ENCODE results near the gene RRH.
"Not testable (repeated sequence)": the region's sequence is repeated elsewhere in the genome, so short reads cannot be mapped to it uniquely, and the experiment has no call there.

RRH gene, protein sequence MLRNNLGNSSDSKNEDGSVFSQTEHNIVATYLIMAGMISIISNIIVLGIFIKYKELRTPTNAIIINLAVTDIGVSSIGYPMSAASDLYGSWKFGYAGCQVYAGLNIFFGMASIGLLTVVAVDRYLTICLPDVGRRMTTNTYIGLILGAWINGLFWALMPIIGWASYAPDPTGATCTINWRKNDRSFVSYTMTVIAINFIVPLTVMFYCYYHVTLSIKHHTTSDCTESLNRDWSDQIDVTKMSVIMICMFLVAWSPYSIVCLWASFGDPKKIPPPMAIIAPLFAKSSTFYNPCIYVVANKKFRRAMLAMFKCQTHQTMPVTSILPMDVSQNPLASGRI

GRCh38 chr4:109827672-109828071 is at the start of gene RRH:
TSS of gene RRH (plus strand) at chr4:109827972. CDS start at chr4:109828028, 56 bp downstream.
- DNase-seq (ENCODE audit: low read depth), result no peak

DNA sequence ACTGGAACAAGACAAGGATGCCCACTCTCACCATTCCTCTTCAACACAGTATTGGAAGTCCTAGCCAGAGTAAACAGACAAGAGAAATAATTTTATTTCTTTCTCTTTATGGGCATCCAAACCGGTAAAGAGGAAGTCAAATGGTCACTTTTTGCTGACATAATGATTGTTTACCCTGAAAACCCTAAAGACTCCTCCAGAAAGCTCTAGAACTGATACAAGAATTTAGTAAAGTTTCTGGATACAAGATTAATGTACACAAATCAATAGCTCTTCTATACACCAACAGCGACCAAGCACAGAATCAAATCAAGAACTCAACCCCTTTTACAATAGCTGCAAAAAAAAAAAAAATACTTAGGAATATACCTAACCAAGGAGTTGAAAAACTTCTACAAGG is 45.7 kb upstream of the RRH start:
- DNase-seq (ENCODE audit: low read depth), result not testable (repeated sequence)

DNA sequence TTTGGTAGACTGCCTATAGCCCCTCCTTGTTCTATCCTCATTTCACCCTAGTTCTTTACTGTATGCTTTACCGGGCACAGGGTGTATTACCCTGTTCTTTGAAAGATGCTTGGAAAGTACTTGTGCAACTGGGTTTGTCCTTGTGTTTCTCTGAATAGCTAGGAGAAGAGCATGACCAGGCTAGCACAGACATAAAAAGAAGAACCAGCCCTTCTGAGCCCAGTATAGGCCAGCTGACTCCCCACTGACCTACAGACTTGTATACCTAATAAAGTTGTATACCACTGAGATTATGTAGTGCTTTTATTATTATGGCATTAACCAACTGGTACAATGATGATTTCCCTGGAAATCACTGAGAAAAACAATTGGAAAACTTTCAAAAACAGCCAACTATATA is 40.9 kb upstream of the RRH start:
- DNase-seq (ENCODE audit: low read depth), result no peak

- DNase-seq (ENCODE audit: low read depth), result no peak
These were observed 40.0 kb upstream of the RRH start for GRCh38 chr4:109787807-109788206.

GRCh38 chr4:109795059-109795458 is 32.7 kb upstream of the RRH start:
- DNase-seq (ENCODE audit: low read depth), result no peak

DNA sequence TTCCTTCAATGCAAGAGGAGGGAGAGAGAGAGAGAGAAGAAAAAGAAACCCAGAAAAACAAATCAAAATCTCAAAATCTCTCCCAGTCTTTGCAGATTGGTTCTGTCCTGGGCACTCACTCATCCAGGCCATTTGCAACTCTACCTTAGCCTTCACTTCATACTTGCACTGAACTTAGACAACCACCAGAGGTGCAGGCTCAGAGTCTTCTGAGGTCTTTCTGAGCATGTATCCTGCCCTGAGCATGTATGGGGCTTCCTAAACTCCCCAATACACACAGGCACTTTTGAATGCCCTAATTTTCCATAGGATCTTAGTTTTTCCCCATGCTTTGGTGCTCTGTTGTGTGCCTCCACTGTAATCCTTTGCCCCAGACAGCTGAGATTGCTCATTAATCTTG is 28.9 kb upstream of the RRH start:
- no peak for DNase-seq (ENCODE audit: low read depth)

DNA sequence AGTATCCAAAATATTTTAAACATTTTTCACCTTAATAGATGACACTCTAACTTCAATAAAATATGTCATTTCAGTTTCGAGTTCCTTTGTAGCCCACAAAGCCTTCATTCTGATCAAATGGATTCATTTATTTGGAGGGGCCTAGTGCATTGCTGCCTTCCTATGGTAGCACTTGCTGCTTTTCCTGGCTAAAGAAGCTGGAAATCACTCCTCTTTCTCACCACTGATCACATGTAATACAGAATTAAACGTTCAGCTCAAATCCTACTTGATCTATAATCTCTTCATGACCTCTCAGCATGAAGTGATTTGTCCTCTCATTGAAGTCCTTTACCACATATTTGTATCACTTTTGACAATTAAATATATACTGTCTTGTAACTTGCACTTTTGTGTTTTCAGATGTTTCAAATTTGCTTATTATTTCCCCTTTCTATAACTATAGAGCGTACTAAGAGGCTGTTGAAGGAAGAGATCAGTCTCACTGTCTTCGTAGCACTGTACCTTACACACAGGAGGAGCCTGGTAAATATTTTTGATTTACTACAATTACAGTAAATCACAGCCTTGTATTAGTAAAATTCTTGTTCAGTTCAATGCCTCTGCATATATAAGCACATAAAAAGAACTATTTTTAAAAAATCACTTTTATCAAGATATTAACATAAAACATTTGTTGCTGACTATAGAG is 26.5 kb upstream of the RRH start:
- DNase-seq (ENCODE audit: low read depth), result no peak

GRCh38 chr4:109801895-109802319 is 25.9 kb upstream of the RRH start, which contains the start of gene CFI:
TSS of gene CFI (minus strand) at chr4:109801999. CDS start at chr4:109801971, 28 bp downstream.
- no peak for DNase-seq (ENCODE audit: low read depth)

GRCh38 chr4:109803924-109804571 is 23.7 kb upstream of the RRH start:
- DNase-seq (ENCODE audit: low read depth), result no peak

- DNase-seq (ENCODE audit: low read depth), result no peak
These were observed 18.1 kb upstream of the RRH start for GRCh38 chr4:109809655-109810054.

DNA sequence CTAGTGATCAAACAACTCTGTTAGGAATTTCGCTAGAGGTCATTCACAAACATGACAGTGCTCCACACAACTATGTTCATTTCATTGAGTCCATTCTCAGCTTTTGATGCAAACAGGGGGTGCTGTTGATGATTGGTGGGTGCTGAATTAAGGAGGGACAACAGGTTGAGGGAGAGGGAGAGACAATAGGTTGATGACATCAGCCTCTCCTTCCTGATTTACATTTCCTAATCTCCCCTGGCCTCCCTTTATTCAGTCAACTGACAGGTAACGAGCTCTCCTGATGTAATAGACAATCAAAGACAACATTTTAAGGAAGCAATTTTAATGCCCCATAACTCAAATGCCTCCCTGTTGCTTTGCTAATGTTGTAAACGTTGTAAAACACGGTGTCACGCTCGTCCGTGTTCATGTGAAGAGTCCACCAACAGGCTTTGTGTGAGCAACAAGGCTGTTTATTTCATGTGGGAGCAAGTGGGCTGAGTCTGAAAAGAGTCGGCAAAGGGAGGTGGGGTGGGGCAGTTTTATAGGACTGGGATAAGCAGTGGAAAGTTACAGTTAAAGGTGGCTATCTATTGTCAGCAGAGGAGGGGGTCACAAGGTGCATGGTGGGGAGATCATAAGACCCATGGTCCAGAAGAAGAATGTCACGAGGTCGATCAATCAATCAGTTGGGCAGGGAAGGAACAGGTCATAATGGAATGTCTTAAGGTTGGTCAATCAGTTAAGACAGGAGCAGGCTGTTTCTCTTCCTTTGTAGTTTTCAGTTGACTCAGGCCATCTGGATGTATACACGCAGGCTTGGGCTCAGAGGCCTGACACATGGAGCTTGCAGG is 17.0 kb upstream of the RRH start:
- DNase-seq (ENCODE audit: low read depth), result no peak

DNA sequence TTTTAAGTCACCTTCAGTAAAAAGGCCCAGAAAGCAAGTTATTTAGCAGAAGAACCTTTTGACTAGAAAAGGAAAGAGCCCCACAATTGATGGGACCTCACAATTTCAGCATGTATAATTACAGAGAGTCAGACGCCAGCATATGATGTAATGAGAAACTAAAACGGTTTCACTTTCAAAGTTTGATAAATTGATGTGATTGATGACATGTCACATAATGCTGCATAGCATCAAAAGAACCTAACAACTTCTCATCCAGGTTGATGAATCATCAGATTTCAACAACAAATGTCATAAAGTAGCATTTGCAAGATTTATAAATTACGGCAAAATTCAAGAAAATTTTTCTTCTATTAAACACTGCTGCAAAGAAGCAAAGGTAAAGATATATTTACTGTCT is 16.1 kb upstream of the RRH start:
- no peak for DNase-seq (ENCODE audit: low read depth)

GRCh38 chr4:109815151-109816081 is 12.4 kb upstream of the RRH start, which contains the start of gene GAR1:
TSS of gene GAR1 (plus strand) at chr4:109815762. CDS start at chr4:109816165, 403 bp downstream.
- DNase-seq (ENCODE audit: low read depth), result peak; percentile 83

GRCh38 chr4:109816082-109816442 is 11.7 kb upstream of the RRH start:
- DNase-seq (ENCODE audit: low read depth), result peak; percentile 19

GRCh38 chr4:109816894-109817293 is 10.9 kb upstream of the RRH start:
- no peak for DNase-seq (ENCODE audit: low read depth)

DNA sequence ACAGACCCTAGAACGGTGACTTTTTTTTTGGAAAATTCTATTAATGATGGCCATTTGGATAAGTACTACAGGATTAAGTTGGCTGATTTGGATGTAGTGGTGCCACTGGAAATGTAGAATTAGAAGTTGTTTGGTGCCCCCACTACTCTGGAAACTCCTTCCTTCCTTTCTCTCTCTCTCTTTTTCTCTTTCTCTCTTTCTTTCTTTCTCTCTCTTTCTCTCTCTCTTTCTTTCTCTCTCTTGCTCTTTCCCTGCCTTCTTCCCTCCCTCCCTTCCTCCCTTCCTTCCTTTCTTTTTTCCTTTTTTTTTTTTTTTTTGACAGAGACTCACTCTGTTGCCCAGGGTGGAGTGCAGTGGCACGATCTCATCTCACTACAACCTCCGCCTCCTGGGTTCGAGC is 9.5 kb upstream of the RRH start:
- DNase-seq (ENCODE audit: low read depth), result no peak

GRCh38 chr4:109820563-109820962 is 7.2 kb upstream of the RRH start:
- DNase-seq (ENCODE audit: low read depth), result no peak

GRCh38 chr4:109821185-109821584 is 6.6 kb upstream of the RRH start:
- no peak for DNase-seq (ENCODE audit: low read depth)

DNA sequence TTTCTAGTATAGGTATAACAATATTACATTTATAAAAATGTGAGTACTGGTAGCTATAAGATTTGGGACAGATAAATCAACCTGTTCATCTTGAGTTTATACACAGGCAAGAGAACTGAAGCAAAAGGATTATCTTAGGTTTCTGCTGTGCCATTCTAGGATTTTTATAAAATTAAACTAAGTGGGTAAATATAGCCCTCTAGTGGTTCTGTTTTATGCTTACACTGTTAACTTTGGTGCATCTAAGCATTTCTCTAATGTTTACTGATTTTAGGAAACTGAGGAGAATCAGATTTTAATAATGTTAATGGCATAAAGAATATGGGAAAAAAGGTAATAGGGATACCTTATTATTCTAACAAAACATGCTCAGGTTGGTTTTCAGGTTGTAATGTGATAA is 1.1 kb upstream of the RRH start:
- DNase-seq (ENCODE audit: low read depth), result no peak

GRCh38 chr4:109833756-109834155 is 6.0 kb downstream of the RRH start:
- DNase-seq (ENCODE audit: low read depth), result no peak

DNA sequence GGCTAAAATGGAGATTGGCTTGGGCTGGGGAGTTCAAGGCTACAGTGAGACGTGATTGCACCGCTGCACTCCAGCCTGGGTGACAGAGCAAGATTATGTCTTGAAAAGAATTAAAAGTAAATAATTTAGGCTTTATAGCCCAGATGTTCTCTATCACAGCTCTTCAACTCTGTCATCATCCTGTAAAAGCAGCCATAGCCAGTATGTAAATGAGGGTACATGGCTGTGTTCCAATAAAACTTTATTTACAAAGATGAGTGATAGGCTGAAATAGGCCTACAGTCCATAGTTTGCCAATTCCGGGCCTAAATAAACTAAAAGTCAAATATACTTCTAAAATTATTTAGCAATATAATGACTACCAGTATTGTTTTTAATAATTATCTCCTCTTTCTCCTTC is 9.2 kb downstream of the RRH start:
- no peak for DNase-seq (ENCODE audit: low read depth)
